Activated naive CD4-positive, alpha-beta T cell (primary cell): ENCODE measurements around the gene NKD2.
"Not testable (repeated sequence)": the region's sequence is repeated elsewhere in the genome, so short reads cannot be mapped to it uniquely, and the experiment has no call there.

Experiments used
- DNase-seq, 4 experiments: peaks; one replicate each; lab custom pipeline; 2025; lab: John Stamatoyannopoulos, UW

The NKD2 gene

GRCh38 chr5:1000329-1000728, 8.3 kb upstream of the NKD2 start:
- no peak for DNase-seq

GRCh38 chr5:1000831-1001230, 7.8 kb upstream of the NKD2 start:
- not testable (repeated sequence) for DNase-seq

DNA sequence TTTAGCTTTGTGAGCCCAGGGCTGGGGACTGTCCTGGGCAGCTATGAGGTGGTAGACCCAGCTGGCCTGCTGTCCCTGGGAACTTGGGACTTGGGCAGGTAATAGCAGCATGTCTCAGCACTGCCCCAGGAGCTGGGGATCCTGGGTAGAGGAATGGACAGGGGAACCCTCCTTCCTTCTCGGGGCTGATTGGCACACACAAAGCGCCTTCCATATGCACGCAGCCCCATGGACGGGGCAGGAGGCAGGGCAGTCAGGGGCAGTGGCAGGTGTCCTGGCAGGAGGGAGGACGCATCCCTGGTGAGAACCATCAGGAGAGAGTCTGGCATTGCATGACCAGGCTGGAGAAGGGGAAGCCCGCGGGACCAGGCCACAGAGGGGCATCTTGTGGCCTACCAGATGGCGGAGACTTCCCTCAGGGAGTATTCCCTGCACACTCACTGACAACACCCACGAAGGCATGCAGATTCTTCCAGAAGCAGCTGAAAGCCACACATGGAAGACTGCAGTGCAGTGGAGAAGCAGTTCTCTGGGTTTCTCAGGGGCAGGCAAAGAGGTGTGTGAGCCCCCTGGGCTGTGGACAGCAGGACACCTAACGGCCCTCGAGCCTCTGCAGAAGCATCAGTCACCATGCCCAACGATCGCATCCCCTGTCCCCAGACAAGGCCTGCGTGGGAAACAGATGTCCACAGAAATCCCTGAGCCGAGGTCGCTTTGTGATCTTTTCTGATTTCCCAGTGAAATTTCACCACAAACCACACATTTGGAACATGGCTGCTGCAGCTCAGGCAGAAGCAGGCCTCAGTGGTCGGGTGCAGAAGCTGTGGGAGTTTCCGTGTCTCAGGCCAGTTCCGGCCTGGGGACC, 7.0 kb upstream of the NKD2 start:
- DNase-seq = no peak

GRCh38 chr5:1002271-1002546, 6.4 kb upstream of the NKD2 start:
- no peak for DNase-seq

DNA sequence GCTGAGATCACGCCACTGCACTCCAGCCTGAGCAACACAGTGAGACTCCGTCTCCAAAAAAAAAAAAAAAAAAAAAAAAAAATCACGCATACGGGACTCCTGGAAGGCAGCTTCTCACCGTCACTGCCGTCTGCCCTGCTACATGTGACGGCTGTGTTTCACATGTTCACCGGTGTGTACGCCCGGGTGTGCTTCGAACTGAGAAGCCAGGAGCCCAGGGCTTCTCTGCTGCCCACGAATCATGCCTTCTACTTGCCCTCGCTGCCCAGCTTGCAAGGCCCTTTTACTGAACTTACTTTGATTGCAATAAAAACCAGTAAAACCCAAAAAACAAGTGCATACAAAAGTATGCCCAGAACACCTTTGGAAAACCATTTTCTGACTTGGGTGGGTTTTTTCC, 5.8 kb upstream of the NKD2 start:
- no peak for DNase-seq

DNA sequence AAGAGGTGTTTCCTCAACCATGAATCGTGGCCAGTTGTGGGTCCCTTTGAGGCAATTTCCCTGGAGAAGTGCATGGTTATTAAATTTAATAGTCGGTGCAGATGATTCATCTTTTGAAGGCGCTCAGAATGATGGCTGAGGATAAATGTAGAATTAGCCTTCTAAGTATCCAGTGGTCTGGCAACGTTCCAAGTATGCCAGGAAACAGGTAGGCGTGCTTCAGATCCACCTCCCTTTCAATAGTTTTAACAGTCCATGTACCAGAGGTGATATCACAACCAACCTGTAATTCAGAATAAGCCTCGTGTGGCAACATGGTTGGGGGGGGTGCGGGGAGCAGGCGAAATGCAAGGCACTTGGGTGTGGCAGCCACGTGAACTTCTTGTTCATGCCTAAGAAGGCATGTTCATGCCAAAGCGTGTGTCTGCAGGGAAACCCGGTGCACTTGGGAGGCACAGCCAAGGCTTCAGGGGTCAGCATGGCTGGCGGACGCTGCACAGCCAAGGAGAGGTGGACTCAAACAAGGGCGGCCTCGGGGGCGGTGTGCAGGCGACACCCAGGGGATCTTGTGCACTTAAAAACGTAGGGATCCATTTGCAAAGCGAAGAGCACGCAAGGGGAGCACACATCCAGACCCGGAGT, 5.2 kb upstream of the NKD2 start:
- DNase-seq = no peak

GRCh38 chr5:1004461-1005248, 3.9 kb upstream of the NKD2 start:
- DNase-seq = peak in 2 of 4 experiments; percentile 34 to 50

DNA sequence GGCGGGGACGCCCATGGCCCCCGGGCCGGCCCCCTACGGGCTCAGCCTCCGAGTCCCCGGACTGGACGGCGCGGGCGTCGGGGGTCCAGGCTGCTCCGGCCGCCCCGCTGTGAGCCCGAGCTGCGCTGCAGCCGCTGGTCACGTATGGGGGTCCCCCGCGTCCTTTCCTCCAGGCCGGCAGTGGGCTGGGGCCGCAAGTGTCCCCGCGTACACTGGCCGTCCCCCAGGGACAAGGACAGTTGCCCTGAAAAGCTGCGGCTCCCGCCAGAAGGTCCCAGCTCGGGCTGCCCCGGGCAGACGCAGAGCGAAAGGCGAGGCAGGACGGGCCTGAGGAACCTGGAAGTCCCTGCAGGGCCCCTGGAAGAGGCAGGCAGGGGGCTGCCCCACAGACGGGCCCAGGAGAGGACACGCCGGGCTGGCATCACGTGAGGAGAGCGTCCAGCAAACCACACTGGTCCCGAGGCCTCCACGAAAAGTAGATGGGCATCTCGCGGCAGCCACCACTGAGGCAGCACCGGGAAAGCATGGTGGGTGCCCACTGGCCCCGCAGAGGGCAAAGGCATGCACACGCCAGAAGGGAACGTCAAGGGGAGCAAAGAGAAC, 3.3 kb upstream of the NKD2 start:
- DNase-seq = no peak

- DNase-seq = no peak
These were observed 2.5 kb upstream of the NKD2 start for GRCh38 chr5:1005904-1006655.

DNA sequence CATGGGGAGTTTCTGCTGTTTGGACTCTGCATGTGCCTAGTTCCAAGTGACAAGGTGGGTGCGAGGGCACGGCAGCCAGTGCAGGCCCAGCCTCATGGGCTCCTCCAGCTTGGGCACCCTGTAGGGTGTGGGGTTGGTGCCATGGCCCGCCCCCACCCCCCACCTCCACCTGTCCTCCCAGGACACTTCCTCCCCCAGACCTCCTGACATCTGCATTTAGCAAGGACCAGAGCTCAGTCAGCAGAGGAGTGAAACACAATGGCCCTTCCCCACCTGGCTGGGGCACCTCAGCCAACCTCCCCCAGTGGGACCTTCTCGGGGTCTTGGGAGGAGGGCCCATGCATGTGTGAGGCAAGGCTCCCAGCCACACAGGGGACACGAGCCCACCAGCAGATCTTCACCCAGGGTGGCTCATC, 1.9 kb upstream of the NKD2 start:
- DNase-seq = no peak

- DNase-seq = no peak
These were observed 1.4 kb upstream of the NKD2 start for GRCh38 chr5:1007221-1007680.

DNA sequence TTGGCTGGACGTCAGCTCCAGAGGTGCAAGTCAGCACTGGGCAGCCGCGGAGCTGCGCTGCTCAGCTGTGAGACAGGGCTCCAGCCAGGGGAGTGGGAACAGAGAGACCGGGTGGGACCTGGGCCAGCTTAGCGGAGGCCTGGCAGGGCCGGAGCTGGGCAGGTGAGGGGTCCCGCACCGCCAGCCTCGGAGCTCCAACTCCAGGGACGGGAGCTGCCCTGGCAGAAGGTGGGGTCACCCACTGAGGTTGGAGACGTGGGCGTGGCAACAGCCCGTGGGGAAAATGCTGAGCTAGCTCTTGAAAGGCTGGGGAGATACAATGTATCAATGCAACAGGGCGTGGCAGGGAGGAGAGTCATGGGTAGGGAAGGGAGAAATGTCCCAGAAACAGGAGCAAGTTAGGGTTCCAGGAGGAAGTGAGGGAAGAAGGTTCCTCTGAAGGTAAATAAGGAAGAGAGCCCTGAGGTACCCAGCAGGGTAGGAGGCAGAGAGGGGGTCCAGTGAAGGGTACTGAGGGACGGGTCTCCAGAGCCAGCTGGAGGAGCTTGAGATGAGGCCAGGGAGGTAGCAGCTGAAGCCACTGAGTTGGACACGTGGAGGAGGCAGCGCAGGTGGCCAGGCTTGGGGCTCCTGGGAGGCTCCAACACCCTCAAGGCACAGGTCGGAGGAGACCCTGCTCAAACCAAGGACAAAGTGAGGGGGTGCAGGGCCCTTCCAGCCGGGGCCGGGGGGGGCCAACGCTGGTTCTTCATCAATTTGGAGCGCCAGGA, 736 bp upstream of the NKD2 start:
- no peak for DNase-seq

DNA sequence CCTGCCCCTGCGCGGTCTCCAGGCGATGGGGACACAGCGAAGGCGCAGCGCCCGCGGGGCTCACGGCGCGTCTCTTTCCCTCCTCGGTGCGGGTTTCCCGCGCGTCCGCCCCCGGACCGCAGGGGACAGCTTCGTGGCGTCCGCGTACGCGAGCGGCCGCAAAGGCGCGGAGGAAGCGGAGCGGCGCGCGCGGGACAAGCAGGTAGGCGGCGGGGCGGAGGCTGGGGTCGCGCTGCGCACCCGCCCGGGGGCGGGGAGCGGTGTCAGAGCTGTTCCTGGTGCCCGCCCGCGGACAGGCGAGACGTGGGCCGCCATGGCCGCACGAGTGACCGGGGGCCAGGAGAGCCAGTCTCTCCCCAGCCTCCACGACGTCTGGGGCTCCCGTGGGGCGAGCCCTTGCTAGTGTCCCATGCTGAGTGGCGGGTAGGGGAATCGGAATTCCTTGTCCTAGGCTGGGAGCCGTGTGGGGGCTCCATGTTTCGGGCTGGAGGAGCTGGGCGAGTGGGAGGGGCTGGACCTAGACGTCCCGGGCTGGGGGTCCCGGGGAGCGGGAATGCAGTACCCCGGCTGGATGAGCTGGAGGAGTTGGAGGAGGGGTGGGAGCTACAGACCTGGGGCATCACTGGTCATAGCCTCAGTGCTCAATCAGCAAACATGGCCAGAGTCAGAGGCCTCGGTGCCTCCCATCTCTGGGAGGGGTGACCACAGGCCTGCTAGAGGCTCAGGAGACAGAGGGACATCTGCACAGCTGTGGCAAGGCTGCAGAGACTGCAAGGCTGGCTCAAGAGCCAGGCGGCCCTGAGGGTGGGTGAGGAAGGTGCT, 968 bp downstream of the NKD2 start:
- no peak for DNase-seq

GRCh38 chr5:1010181-1010510, 1.5 kb downstream of the NKD2 start:
- DNase-seq = no peak

DNA sequence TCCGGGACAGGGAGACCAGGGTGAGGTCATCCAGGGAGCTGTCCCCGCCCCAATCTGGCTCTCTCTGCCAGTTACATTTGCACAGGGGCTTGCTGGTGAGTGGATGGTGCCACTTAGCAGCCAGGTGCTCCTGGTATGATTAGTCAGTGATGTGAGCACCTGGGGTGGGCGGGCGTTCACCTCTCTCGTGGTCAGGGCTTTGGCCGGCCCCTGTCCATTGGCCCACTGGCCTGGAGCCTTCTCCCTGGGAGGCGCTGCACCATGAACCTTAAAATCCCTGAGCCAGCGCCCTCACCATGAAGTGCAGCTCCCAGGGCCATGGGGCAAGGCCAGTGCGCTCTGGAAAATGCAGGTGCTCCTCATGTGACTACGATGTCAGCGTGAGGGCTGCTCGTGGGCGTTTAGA, 2.0 kb downstream of the NKD2 start:
- DNase-seq = no peak

DNA sequence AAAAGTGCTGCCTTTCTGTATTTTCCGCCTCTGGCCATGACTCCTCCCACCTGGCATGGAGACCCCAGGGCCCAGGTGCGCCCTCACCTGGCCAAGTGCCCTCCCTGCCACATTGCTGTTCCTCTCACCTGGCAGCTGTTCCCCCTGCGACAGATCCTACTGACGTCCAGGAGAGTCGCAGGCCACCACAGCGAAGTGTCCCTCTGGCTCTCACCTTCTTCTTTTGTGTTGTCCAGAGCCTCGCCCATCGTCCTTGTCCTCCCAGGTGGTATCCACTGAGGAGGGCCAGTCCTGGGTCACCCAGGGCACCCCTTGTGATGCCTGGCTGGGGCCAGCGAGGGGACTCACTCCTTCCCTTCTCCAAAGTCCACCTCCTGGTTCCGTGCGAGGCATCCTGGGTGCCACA, 2.6 kb downstream of the NKD2 start:
- peak in 2 of 4 experiments; percentile 13 to 40 for DNase-seq

GRCh38 chr5:1011741-1012312, 3.2 kb downstream of the NKD2 start:
- DNase-seq = no peak

- DNase-seq = no peak
These were observed 3.8 kb downstream of the NKD2 start for GRCh38 chr5:1012313-1012841.

GRCh38 chr5:1012900-1013237, 4.3 kb downstream of the NKD2 start:
- no peak for DNase-seq
